ENCODE data around the gene HS3ST4. TPM values are rescaled to one million over a fixed set of nuclear protein-coding genes. Genes with fewer than 3 reads are reported as not detected.

The HS3ST4 gene
- total RNA-seq, 1 donor from 2014 or later, result not detected

DNA sequence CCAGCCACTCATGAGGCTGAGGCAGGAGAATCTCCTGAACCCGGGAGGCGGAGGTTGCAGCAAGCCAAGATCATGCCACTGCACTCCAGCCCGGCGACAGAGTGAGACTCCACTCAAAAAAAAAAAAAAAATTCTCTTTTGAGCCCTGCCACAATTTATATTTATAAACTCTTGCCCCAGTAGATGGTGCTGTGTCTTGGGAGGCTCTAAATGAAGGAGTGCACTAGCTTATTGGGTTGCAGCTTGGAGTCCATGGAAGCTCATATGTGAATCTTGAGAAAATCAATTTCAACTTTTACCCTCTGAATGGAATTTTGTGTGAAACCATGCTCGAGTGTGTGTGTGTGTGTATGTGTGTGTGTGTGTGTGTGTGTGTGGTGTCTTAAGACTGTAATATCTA lies 420.1 kb downstream of the HS3ST4 start:
- TF ChIP-seq CTCF (IDR thresholded peaks at IDR 0.05; ENCODE audit: insufficient read depth, low read length, severe bottlenecking), result no peak
- FAIRE-seq (no peak), DNase-seq (ENCODE audit: low read depth) (no peak)
- Histone ChIP-seq H3K27me3 (ENCODE audit: control insufficient read depth, insufficient read depth, low read length) (no peaks in the 10 kb centered on the region), H3K4me3 (ENCODE audit: low read depth, low read length) (no peak overlapping the region), H3K36me3 (ENCODE audit: control insufficient read depth, insufficient read depth, low read length) (no peaks in the 10 kb centered on the region)

GRCh38 chr16:26118575-26118974 lies 426.8 kb downstream of the HS3ST4 start:
- TF ChIP-seq CTCF (IDR thresholded peaks at IDR 0.05; ENCODE audit: insufficient read depth, low read length, severe bottlenecking), result no peak
- no peak for FAIRE-seq
- no peaks in the 10 kb centered on the region for H3K27me3 ChIP-seq (ENCODE audit: control insufficient read depth, insufficient read depth, low read length)
- H3K4me3 ChIP-seq (ENCODE audit: low read depth, low read length), result no peak overlapping the region
- DNase-seq (ENCODE audit: low read depth), result no peak
- no peaks in the 10 kb centered on the region for H3K36me3 ChIP-seq (ENCODE audit: control insufficient read depth, insufficient read depth, low read length)

- H3K27me3 ChIP-seq (ENCODE audit: control insufficient read depth, insufficient read depth, low read length), result no peaks in the 10 kb centered on the region
- no peak overlapping the region for H3K4me3 ChIP-seq (ENCODE audit: low read depth, low read length)
- no peaks in the 10 kb centered on the region for H3K36me3 ChIP-seq (ENCODE audit: control insufficient read depth, insufficient read depth, low read length)
- no peak for TF ChIP-seq CTCF (IDR thresholded peaks at IDR 0.05; ENCODE audit: insufficient read depth, low read length, severe bottlenecking)
- DNase-seq (ENCODE audit: low read depth), result no peak
- FAIRE-seq, result no peak
These were observed 429.0 kb downstream of the HS3ST4 start for GRCh38 chr16:26120729-26121128.

- TF ChIP-seq CTCF (IDR thresholded peaks at IDR 0.05; ENCODE audit: insufficient read depth, low read length, severe bottlenecking), result no peak
- DNase-seq (ENCODE audit: low read depth) (no peak), FAIRE-seq (no peak)
- Histone ChIP-seq H3K36me3 (ENCODE audit: control insufficient read depth, insufficient read depth, low read length) (no peaks in the 10 kb centered on the region), H3K4me3 (ENCODE audit: low read depth, low read length) (no peak overlapping the region), H3K27me3 (ENCODE audit: control insufficient read depth, insufficient read depth, low read length) (no peaks in the 10 kb centered on the region)
These were observed 436.5 kb downstream of the HS3ST4 start for GRCh38 chr16:26128296-26128695.

- H3K4me3 ChIP-seq (ENCODE audit: low read depth, low read length), result no peak overlapping the region
- H3K27me3 ChIP-seq (ENCODE audit: control insufficient read depth, insufficient read depth, low read length), result no peaks in the 10 kb centered on the region
- no peak for DNase-seq (ENCODE audit: low read depth)
- H3K36me3 ChIP-seq (ENCODE audit: control insufficient read depth, insufficient read depth, low read length), result no peaks in the 10 kb centered on the region
- no peak for TF ChIP-seq CTCF (IDR thresholded peaks at IDR 0.05; ENCODE audit: insufficient read depth, low read length, severe bottlenecking)
- FAIRE-seq, result no peak
These were observed 438.2 kb downstream of the HS3ST4 start for GRCh38 chr16:26129997-26130396.

DNA sequence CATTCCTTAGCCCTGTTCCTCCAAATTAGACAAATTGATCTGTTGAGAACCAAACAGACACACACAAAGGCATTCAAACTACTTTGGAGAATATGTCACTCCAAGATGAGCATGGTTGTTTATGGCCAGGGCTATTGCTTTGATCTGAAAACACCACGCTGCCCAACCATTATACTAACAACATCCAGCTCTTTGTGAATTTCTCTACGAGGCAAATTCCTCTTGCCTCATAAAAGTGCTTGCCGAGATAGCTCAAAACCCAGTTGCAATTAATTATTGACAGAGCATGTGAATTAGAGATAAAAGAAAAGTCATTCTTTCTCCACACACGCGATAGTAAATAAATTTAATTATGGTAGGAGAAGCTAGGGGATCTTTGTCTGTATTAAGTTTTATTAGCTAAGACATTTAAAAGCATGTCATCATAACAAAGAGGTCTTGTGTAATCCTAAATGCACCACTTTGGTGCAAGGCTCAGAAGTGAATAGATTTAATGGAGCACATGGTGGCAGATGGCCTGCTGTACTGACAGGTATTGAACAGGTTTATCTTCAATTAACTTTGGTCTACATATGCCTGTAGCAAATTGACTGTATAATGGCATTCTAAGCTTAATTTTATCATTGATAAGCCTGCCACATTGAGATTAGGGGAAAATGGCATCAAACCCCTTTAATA lies 441.8 kb downstream of the HS3ST4 start:
- H3K4me3 ChIP-seq (ENCODE audit: low read depth, low read length), result no peak overlapping the region
- H3K36me3 ChIP-seq (ENCODE audit: control insufficient read depth, insufficient read depth, low read length), result no peaks in the 10 kb centered on the region
- no peak for DNase-seq (ENCODE audit: low read depth)
- H3K27me3 ChIP-seq (ENCODE audit: control insufficient read depth, insufficient read depth, low read length), result no peaks in the 10 kb centered on the region
- no peak for FAIRE-seq
- TF ChIP-seq CTCF (IDR thresholded peaks at IDR 0.05; ENCODE audit: insufficient read depth, low read length, severe bottlenecking), result no peak
